ENCODE measurements around the gene PAK1. TPM values are rescaled to one million over a fixed set of nuclear protein-coding genes. Genes with fewer than 3 reads are reported as not detected.

The PAK1 gene
- total and polyA plus RNA-seq, 2 of the 8 experiments (the other 6 are each of a cell fraction or from before 2014, with no cell fraction given): 87.7 to 151 TPM

DNA sequence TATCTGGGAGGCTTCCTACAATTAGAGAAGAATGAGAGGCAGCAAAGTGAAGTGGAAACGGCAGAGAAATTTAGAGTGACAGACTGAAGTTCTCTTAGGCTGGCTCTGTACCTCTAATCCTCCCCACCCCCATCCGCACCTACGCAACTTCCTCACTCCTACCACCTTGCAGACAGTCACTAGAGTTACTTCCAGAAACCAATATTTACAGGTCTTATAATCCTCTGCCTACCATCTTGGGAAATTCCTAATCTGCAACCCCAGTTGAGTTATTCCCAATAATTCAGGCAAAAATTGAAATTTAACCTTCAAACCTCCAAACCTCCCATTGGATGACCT lies 71.7 kb downstream of the PAK1 start (continued):
- TF ChIP-seq, protein P1, sequence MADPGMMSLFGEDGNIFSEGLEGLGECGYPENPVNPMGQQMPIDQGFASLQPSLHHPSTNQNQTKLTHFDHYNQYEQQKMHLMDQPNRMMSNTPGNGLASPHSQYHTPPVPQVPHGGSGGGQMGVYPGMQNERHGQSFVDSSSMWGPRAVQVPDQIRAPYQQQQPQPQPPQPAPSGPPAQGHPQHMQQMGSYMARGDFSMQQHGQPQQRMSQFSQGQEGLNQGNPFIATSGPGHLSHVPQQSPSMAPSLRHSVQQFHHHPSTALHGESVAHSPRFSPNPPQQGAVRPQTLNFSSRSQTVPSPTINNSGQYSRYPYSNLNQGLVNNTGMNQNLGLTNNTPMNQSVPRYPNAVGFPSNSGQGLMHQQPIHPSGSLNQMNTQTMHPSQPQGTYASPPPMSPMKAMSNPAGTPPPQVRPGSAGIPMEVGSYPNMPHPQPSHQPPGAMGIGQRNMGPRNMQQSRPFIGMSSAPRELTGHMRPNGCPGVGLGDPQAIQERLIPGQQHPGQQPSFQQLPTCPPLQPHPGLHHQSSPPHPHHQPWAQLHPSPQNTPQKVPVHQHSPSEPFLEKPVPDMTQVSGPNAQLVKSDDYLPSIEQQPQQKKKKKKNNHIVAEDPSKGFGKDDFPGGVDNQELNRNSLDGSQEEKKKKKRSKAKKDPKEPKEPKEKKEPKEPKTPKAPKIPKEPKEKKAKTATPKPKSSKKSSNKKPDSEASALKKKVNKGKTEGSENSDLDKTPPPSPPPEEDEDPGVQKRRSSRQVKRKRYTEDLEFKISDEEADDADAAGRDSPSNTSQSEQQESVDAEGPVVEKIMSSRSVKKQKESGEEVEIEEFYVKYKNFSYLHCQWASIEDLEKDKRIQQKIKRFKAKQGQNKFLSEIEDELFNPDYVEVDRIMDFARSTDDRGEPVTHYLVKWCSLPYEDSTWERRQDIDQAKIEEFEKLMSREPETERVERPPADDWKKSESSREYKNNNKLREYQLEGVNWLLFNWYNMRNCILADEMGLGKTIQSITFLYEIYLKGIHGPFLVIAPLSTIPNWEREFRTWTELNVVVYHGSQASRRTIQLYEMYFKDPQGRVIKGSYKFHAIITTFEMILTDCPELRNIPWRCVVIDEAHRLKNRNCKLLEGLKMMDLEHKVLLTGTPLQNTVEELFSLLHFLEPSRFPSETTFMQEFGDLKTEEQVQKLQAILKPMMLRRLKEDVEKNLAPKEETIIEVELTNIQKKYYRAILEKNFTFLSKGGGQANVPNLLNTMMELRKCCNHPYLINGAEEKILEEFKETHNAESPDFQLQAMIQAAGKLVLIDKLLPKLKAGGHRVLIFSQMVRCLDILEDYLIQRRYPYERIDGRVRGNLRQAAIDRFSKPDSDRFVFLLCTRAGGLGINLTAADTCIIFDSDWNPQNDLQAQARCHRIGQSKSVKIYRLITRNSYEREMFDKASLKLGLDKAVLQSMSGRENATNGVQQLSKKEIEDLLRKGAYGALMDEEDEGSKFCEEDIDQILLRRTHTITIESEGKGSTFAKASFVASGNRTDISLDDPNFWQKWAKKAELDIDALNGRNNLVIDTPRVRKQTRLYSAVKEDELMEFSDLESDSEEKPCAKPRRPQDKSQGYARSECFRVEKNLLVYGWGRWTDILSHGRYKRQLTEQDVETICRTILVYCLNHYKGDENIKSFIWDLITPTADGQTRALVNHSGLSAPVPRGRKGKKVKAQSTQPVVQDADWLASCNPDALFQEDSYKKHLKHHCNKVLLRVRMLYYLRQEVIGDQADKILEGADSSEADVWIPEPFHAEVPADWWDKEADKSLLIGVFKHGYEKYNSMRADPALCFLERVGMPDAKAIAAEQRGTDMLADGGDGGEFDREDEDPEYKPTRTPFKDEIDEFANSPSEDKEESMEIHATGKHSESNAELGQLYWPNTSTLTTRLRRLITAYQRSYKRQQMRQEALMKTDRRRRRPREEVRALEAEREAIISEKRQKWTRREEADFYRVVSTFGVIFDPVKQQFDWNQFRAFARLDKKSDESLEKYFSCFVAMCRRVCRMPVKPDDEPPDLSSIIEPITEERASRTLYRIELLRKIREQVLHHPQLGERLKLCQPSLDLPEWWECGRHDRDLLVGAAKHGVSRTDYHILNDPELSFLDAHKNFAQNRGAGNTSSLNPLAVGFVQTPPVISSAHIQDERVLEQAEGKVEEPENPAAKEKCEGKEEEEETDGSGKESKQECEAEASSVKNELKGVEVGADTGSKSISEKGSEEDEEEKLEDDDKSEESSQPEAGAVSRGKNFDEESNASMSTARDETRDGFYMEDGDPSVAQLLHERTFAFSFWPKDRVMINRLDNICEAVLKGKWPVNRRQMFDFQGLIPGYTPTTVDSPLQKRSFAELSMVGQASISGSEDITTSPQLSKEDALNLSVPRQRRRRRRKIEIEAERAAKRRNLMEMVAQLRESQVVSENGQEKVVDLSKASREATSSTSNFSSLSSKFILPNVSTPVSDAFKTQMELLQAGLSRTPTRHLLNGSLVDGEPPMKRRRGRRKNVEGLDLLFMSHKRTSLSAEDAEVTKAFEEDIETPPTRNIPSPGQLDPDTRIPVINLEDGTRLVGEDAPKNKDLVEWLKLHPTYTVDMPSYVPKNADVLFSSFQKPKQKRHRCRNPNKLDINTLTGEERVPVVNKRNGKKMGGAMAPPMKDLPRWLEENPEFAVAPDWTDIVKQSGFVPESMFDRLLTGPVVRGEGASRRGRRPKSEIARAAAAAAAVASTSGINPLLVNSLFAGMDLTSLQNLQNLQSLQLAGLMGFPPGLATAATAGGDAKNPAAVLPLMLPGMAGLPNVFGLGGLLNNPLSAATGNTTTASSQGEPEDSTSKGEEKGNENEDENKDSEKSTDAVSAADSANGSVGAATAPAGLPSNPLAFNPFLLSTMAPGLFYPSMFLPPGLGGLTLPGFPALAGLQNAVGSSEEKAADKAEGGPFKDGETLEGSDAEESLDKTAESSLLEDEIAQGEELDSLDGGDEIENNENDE (IDR thresholded peaks at IDR 0.05; ENCODE audit: insufficient replicate concordance, low read length): no peak
- TF ChIP-seq CHD2 (IDR thresholded peaks at IDR 0.05; ENCODE audit: low read length) (no peak), PHF8 (conservative IDR thresholded peaks at IDR 0.05; ENCODE audit: low read depth, low read length) (no peak)
